GM23338 (cell line): ENCODE data around the gene PDSS2.

Source experiments
- CTCF ChIP-seq, 2 experiments: fragments of 200-600 bp in 1 of 2; sonication (generic) in 1 of 2; conservative IDR thresholded peaks; 2 replicates each; pipeline versions ENCODE4 v1.5.1 to v1.6.1; 2016 to 2017; ENCODE audit warnings: antibody characterized with exemption in 2 of 2, low read depth in 2 of 2, mild to moderate bottlenecking in 2 of 2, moderate library complexity in 1 of 2
- EZH2 ChIP-seq: fragments of 200-600 bp; sonication (generic); IDR thresholded peaks from one replicate; pipeline ENCODE4 v1.8.0; 2017; ENCODE audit warnings: antibody characterized with exemption, mild to moderate bottlenecking, low read depth; ENCODE audit not compliant: unreplicated experiment
- STAT1 ChIP-seq: IDR thresholded peaks from one replicate; pipeline ENCODE4 v1.6.1; 2016; ENCODE audit warnings: antibody characterized with exemption; ENCODE audit not compliant: unreplicated experiment

DNA sequence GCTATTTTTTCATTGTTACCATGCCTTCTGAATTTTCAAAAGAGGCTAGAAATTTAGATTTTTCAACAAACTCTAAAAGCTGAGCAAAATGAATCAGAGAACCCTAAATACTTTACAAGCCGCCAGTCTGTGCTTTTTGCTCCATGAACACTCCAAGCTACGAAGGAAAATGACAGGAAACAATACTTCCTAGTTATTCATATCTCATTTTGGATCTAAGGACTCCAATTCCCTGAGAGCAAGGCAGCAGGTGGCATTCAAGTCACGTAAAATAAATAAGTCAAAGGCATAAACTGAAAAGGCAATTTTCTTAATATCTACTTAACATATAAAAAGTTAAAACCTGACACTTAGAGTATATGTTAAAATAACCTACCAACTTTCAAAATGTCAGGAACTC is 50.6 kb downstream of the PDSS2 start:
- TF ChIP-seq CTCF (conservative IDR thresholded peaks at IDR 0.05; ENCODE audit: low read depth in 2 of 2) (no peak), EZH2 (no peak), STAT1 (no peak)
